ENCODE measurements around the gene MKNK1. TPM values are rescaled to one million over a fixed set of nuclear protein-coding genes. Genes with fewer than 3 reads are reported as not detected.

The MKNK1 gene
- total RNA-seq, 1 experiment from 2014 or later: 12.9 TPM

- H3K79me2 ChIP-seq (ENCODE audit: insufficient read depth, low read length): no peaks in the 10 kb centered on the region
- H2BK12ac ChIP-seq (ENCODE audit: insufficient read length, low read depth, low read length): no peak overlapping the region
- no peak overlapping the region for H2BK15ac ChIP-seq (ENCODE audit: low read depth, low read length)
- no peaks in the 10 kb centered on the region for H3K4me1 ChIP-seq (ENCODE audit: insufficient read depth, low read length)
- WGBS (ENCODE audit: extremely low coverage, insufficient read length, low lambda C conversion rate): no CpG with 5 or more reads among the region's 1 CpG
- no peak overlapping the region for H3K18ac ChIP-seq (ENCODE audit: insufficient read length, low read depth, low read length)
- no peak overlapping the region for H3K56ac ChIP-seq (ENCODE audit: insufficient read length, low read depth, low read length)
- H2AFZ ChIP-seq (ENCODE audit: low read length): no peak overlapping the region
- no peak overlapping the region for H4K8ac ChIP-seq (replicated peaks; ENCODE audit: insufficient read length, low read depth, low read length)
- no peak overlapping the region for H4K91ac ChIP-seq (ENCODE audit: insufficient read length, low read depth, low read length)
- H3K27me3 Mint-ChIP-seq (ENCODE audit: low read depth): peaks cover 94% of the 10 kb centered on the region
- TF ChIP-seq CTCF (conservative IDR thresholded peaks at IDR 0.05): no peak
- peaks cover 4 to 10% of the 10 kb centered on the region in 2 experiments; a peak in 3 of 4 replicates for H3K4me1 Mint-ChIP-seq
- no peak overlapping the region for H3K4ac ChIP-seq (ENCODE audit: low read depth, low read length)
- no peak for DNase-seq
- no peak overlapping the region for H2BK120ac ChIP-seq (ENCODE audit: low read depth, low read length, poor library complexity, severe bottlenecking)
- no peak overlapping the region for H2BK20ac ChIP-seq (ENCODE audit: low read depth, low read length, poor library complexity, severe bottlenecking)
- H2AK5ac ChIP-seq (ENCODE audit: insufficient read length, low read length): no peak overlapping the region
- H3K23ac ChIP-seq (ENCODE audit: insufficient read length, low read depth, low read length): no peak overlapping the region
- H3K27ac Mint-ChIP-seq: no peak overlapping the region
- no peak overlapping the region for H3K27ac ChIP-seq (ENCODE audit: insufficient read length, low read depth, low read length)
- no peak overlapping the region for H3T11ph ChIP-seq (ENCODE audit: low read length)
- H3K36me3 Mint-ChIP-seq (ENCODE audit: insufficient read depth in 1 of 3, low read depth in 3 of 3): no peaks in the 10 kb centered on the region
- no peaks in the 10 kb centered on the region for H4K20me1 ChIP-seq (ENCODE audit: control insufficient read depth, insufficient read depth, insufficient read length)
- H3K4me3 Mint-ChIP-seq: no peak overlapping the region
- H4K5ac ChIP-seq (ENCODE audit: insufficient read length, low read depth, low read length): no peak overlapping the region
- no peaks in the 10 kb centered on the region for H3K79me1 ChIP-seq (ENCODE audit: insufficient read depth, low read depth, low read length, poor library complexity, severe bottlenecking)
- H2BK5ac ChIP-seq (ENCODE audit: insufficient read length, low read length): no peak overlapping the region
- no peaks in the 10 kb centered on the region for H3K9me3 ChIP-seq (ENCODE audit: control insufficient read depth, low read depth, low read length)
- no peak overlapping the region for H3K4me2 ChIP-seq (ENCODE audit: insufficient read depth, insufficient read length, low read length)
- H3K27me3 ChIP-seq (ENCODE audit: insufficient read depth, low read length): peaks cover 28% of the 10 kb centered on the region
- no peak overlapping the region for H3K14ac ChIP-seq (ENCODE audit: insufficient read depth, low read length)
- peaks cover 0 to 2% of the 10 kb centered on the region in 2 experiments; a peak in 2 of 5 replicates for H3K9me3 Mint-ChIP-seq
- no peak overlapping the region for H3K9ac ChIP-seq (ENCODE audit: extremely low read depth, insufficient read length, low read length)
- peaks cover 3% of the 10 kb centered on the region for H3K23me2 ChIP-seq (ENCODE audit: insufficient read length, low read depth, low read length, poor library complexity, severe bottlenecking)
Observed at GRCh38 chr1:46536527-46536926, 67.5 kb downstream of the MKNK1 start.

All from H9 (cell line).